GM18867 (cell line): ENCODE results near the gene FAM177B.

Experiments used
- ATAC-seq: cut with Tn5 transposase; IDR thresholded peaks from one replicate; pipeline ENCODE4 v1.9.1; 2021; ENCODE audit warnings: mild to moderate bottlenecking, moderate library complexity; ENCODE audit not compliant: unreplicated experiment

Gene FAM177B

GRCh38 chr1:222736972-222737371 lies at the start of gene FAM177B:
TSS of gene FAM177B (plus strand) at chr1:222737202. CDS start at chr1:222746546, 9,344 bp downstream.
- ATAC-seq = no peak

- ATAC-seq = no peak
Measured at GRCh38 chr1:222691016-222691415, 46.0 kb upstream of the FAM177B start.

GRCh38 chr1:222694927-222695326 lies 42.1 kb upstream of the FAM177B start:
- ATAC-seq = no peak

GRCh38 chr1:222696741-222697140 lies 40.3 kb upstream of the FAM177B start:
- ATAC-seq = no peak

- no peak for ATAC-seq
Measured at GRCh38 chr1:222697203-222697602, 39.8 kb upstream of the FAM177B start.

- no peak for ATAC-seq
Measured at GRCh38 chr1:222697826-222698225, 39.2 kb upstream of the FAM177B start.

- ATAC-seq = no peak
Measured at GRCh38 chr1:222702210-222702609, 34.8 kb upstream of the FAM177B start.

GRCh38 chr1:222704260-222704659 lies 32.7 kb upstream of the FAM177B start:
- no peak for ATAC-seq

GRCh38 chr1:222706815-222707214 lies 30.2 kb upstream of the FAM177B start:
- ATAC-seq = no peak

- no peak for ATAC-seq
Measured at GRCh38 chr1:222709700-222710153, 27.3 kb upstream of the FAM177B start.

GRCh38 chr1:222711319-222712252 lies 25.4 kb upstream of the FAM177B start:
- peak; percentile 37 for ATAC-seq

- peak; percentile 80 for ATAC-seq
Measured at GRCh38 chr1:222712253-222713090, 24.5 kb upstream of the FAM177B start, which contains the start of the genes AIDA and BROX. TSS of gene AIDA (minus strand) at chr1:222712491. CDS start at chr1:222712317, 174 bp downstream. TSS of gene BROX (plus strand) at chr1:222712564. CDS start at chr1:222715700, 3,136 bp downstream.

- peak; percentile 73 for ATAC-seq
Measured at GRCh38 chr1:222713091-222713961, 23.7 kb upstream of the FAM177B start.

GRCh38 chr1:222716393-222716792 lies 20.6 kb upstream of the FAM177B start:
- no peak for ATAC-seq

GRCh38 chr1:222728746-222729145 lies 8.3 kb upstream of the FAM177B start:
- ATAC-seq = no peak

- no peak for ATAC-seq
Measured at GRCh38 chr1:222730866-222731265, 6.1 kb upstream of the FAM177B start.

- peak; percentile 98 for ATAC-seq
Measured at GRCh38 chr1:222732216-222733159, 4.5 kb upstream of the FAM177B start.

GRCh38 chr1:222734740-222735139 lies 2.3 kb upstream of the FAM177B start:
- no peak for ATAC-seq

- no peak for ATAC-seq
Measured at GRCh38 chr1:222736470-222736869, 532 bp upstream of the FAM177B start.
